GM18858 (cell line): Measurements from ENCODE around the gene ITGAE.
"Not testable (repeated sequence)": the region's sequence is repeated elsewhere in the genome, so short reads cannot be mapped to it uniquely, and the experiment has no call there.

Experiments used
- ATAC-seq: cut with Tn5 transposase; IDR thresholded peaks from one replicate; pipeline ENCODE4 v1.9.1; 2021; ENCODE audit not compliant: unreplicated experiment

ITGAE gene

DNA sequence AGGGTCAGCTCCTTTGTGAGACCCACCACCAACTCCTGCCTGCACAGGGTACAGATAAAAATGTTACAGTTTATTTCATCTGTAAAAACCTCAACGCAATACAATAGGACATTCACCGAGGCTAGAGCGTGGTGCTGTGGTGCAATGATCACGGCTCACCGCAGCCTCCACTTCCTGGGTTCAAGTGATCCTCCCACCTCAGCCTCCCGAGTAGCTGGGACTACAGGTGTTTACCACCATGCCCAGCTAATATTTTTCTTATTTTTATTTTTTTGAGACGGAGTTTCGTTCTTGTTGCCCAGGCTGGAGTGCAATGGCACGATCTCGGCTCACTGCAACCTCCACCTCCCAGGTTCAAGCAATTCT is 66.1 kb downstream of the ITGAE start:
- ATAC-seq, result not testable (repeated sequence)

DNA sequence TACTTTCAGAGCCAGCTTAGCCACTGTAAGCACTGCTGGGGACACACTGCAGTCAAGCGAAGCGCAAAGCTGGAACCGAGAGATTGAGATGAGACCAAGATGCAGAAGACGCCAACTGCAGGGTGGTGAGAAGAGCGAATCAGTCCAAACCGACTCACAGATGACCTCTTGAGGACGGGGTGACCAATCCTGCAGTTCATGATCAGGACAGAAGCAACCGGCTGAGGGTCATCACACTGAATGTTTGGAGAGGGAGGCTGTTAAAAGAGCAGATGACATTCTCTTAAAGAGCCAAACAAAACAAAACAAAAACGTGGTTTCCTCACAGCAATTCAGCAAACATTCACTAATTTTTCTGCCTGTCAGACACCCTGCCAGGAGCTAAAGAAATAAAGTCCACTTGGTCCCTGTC is 68.8 kb downstream of the ITGAE start:
- ATAC-seq, result no peak

DNA sequence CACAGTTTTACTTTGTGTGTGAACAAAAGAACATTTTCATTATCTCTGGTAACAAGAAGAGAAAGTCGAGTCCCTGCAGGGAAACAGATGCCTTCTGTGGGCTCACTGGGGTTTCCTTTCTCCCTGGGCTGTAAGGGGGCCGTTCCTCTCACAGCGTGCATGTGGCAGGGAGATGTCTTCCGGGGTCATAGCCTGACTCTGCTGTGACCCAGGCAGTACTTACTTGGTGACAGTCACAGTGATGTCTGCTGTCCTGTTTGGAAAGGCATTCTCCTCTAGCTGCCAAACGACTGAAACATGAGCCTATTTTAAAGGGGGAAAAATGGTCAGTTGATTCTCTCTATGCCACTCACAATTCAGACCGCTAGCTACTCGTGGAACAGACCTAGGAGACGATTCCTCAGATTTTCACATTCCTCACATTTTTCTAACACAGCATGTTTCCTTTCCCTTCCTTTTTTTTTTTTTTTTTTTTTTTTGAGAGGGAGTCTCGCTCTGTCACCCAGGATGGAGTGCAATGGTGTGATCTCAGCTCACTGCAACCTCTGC is 70.0 kb downstream of the ITGAE start:
- ATAC-seq, result no peak

DNA sequence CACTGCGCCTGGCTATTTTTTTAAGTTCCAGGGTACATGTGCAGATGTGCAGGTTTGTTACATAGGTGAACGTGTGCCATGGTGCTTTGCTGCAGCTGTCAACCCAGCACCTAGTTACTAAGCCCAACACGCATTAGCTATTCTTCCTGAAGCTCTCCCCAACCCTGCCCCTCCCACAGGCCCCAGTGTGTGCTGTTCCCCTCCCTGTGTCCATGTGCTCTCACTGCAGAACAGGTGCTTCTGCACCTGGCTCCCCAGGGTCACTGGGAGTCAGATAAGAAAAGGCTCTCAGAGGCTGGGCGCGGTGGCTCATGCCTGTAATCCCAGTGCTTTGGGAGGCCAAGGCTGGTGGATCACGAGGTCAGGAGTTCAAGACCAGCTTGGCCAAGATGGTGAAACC is 71.1 kb downstream of the ITGAE start:
- no peak for ATAC-seq

- not testable (repeated sequence) for ATAC-seq
These were observed 72.9 kb downstream of the ITGAE start for GRCh38 chr17:3728099-3728498.

- no peak for ATAC-seq
These were observed 73.9 kb downstream of the ITGAE start for GRCh38 chr17:3727041-3727440.

GRCh38 chr17:3724378-3725077 is 76.5 kb downstream of the ITGAE start:
- ATAC-seq, result no peak

DNA sequence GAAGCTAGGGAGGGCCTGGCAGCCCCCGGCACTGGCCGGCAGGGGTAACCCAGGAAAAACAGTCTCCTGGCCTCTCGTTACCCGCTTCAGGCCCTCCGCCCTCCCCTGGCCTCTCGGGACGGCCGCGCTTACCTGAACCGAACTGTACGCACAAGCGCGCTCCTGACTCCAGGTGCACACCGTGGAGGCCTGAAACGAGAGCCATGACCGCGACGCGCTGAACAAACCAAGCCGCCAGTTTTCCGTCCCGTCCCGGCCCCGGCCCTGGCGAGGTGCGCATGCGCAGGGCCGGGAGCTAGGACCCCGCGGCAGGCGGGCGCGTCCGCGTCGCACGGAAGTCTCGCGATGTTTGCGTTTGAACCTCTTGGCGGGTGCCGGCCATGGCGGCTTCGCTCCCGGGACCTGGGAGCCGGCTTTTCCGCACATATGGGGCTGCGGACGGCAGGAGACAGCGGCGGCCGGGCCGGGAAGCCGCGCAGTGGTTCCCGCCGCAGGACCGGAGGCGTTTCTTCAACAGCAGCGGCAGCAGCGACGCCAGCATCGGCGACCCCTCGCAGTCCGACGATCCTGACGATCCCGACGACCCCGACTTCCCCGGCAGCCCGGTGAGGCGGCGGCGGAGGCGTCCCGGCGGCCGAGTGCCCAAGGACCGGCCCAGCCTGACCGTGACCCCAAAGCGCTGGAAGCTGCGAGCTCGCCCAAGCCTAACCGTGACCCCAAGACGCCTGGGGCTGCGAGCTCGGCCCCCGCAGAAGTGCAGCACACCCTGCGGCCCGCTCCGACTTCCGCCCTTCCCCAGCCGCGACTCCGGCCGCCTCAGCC is 77.2 kb downstream of the ITGAE start, which contains the start of gene HASPIN:
TSS of gene HASPIN (plus strand) at position 348 of the 822 bp plus-strand sequence. CDS start at position 381, 33 bp downstream.
- peak; percentile 68 for ATAC-seq

GRCh38 chr17:3723188-3723555 is 77.8 kb downstream of the ITGAE start:
- no peak for ATAC-seq

GRCh38 chr17:3722716-3723115 is 78.3 kb downstream of the ITGAE start:
- ATAC-seq, result no peak

GRCh38 chr17:3719265-3719664 is 81.7 kb downstream of the ITGAE start:
- ATAC-seq, result no peak

DNA sequence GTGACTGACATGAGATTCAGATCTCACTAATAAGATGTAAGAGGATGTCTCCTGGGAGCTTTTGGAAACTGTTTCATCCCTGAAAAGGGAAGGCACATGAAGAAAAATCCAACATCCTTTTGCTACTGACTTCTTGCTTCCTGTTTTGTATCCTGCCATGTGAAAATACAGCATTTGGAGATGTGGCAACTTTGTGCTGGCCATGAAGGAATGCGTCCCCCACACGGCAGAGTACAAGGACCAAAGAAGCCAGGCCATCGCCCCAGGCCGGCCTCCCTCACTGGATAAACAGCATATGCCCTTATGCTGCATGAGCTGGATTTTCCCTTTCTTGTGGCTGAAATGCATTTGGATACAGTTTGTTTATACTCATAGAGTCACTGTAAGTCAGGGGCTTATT is 82.8 kb downstream of the ITGAE start:
- no peak for ATAC-seq

DNA sequence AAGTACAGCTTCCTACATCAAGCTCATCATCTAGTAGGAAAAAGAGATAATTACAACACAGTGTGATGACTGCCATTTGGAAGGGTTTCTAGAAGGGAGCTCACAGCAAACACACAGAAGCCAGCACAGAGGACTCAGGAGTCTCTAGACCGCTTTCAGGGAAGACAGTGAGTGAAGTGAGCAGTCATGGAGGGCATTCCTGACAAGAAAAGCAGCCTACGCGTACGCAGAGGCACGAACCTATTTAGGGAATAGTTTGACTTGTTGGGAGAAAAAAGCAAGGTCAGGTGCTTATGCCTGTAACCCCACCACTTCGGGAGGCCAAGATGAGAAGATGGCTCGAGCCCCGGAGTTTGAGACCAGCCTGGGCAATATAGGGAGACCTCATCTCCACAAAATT is 85.7 kb downstream of the ITGAE start:
- ATAC-seq, result no peak

- ATAC-seq, result no peak
These were observed 88.1 kb downstream of the ITGAE start for GRCh38 chr17:3712811-3713463.

GRCh38 chr17:3710951-3711383 is 90.0 kb downstream of the ITGAE start:
- ATAC-seq, result peak; percentile 86

- ATAC-seq, result no peak
These were observed 92.6 kb downstream of the ITGAE start for GRCh38 chr17:3708366-3708765.

DNA sequence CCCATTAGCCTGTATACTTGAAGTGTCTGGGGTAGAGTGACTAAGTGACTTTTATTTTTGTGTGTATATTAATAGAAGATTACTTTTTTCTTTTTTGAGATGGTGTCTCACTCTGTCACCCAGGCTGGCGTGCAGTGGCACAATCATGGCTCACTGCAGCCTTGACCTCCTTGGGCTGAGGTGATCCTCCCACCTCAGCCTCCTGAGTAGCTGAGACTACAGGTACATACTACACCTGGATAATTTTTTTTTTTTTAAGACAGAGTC is 95.3 kb downstream of the ITGAE start:
- ATAC-seq, result not testable (repeated sequence)

DNA sequence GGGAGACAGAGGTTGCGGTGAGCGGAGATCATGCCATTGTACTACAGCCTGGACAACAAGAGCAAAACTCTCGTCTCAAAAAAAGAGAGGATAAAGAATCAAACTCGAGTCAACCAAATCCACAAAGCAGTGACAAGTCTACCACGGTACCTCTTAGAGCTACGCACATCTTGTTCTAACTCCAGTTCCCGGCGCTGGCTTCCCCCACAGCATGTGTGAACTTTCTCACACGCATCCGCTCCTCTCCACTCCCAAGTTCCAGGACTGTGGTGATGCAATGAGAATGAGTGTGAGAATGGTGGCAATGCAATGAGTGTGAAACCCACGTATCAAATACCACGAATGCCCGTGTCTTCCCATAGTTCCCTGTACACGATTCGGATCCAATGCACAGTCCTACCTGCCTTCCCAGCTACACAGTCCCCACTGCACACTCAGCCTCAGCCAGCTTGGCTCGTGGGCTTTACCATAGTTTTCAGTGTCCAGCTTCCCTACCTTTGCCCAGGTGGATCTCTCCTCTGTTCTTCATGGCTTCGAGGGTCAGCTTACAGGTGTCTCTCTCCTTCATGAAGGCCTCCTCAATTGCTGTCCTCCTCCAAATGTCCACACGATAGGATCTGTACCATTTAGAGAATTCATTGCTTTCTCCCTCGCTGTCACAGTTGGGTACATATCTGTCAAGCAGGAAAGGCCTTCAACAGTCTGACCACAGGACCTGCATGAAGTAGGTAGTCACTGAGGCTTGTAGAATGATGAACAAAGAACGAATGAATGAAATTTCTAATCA is 95.9 kb downstream of the ITGAE start:
- no peak for ATAC-seq

DNA sequence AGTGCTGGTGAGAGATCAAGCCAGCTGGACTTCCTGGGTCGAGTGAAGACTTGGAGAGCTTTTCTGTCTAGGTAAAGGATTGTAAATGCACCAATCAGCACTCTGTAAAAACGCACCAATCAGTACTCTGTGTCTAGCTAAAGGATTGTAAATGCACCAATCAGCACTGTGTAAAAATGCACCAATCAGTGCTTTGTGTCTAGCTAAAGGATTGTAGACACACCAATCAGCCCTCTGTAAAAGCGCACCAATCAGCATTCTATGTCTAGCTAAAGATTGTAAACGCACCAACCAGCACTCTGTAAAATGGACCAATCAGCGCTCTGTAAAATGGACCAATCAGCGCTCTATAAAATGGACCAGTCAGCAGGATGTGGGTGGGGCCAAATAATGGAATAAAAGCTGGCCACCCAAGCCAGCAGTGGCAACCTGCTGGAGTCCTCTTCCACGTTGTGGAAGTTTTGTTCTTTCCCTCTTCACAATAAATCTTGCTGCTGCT is 98.9 kb downstream of the ITGAE start:
- not testable (repeated sequence) for ATAC-seq

GRCh38 chr17:3699951-3700350 is 101.0 kb downstream of the ITGAE start:
- no peak for ATAC-seq

DNA sequence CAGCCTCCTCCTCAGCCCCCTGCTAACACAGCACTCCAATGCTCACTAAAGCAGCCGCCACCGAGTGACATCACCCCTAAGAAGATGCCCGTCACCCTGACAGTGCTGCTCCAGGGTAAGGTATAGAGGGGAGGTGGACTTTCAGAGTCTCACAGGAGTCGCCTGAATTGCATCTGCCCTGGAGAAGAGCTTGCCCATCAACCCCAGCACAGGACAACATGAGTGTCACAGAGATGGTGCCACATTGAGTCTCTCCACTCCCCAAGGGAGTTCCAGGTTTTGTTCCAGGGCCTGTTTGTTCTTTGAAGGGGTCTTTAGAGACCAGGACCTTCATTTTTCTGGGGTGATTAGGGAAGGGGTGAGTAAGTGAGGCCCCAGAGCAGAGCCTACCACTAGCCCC is 102.8 kb downstream of the ITGAE start:
- ATAC-seq, result no peak
